Measurements from ENCODE around the gene RALBP1.
"Not testable (repeated sequence)": the region's sequence is repeated elsewhere in the genome, so short reads cannot be mapped to it uniquely, and the experiment has no call there.

RALBP1 gene

GRCh38 chr18:9454061-9454703 is 21.1 kb upstream of the RALBP1 start:
- DNase-seq (ENCODE audit: low spot score) = no peak

DNA sequence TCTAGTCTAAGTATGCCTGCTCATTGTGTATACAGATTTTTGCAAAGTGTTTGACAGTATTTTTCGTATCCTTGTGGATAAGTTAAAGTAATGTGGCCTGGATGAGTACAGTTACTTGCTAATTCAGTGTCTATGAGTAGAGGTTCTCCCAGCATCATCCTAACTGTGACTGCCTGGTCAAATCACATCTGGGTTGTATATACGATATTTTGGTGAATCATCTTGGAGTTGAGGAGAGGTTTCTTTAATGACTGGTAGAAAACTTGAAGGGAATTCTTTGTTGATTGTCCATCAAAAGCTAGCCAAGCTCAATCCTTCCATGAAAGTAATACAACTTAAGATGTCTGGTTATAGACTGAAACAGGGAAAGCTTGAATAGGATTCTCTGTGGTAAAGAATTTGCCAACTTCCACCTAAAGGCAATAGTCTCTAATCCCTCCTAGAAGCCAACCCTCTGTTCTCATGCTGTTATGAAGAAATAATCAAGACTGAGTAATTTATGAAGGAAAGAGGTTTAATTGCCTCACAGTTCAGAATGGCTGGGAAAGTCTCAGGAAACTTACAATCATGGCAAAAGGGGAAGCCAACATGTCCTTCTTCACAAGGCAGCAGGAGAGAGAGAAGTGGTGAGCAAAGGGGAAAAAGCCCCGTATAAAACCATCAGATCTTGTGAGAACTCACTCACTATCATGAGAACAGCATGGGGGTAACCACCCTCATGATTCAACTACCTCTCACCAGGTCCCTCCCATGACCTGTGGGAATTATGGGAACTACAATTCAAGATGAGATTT is 19.4 kb upstream of the RALBP1 start:
- no peak for DNase-seq (ENCODE audit: low spot score)

- DNase-seq (ENCODE audit: low spot score) = no peak
Measured at GRCh38 chr18:9466127-9466526, 9.2 kb upstream of the RALBP1 start.

GRCh38 chr18:9466846-9467245 is 8.5 kb upstream of the RALBP1 start:
- DNase-seq (ENCODE audit: low spot score) = no peak

GRCh38 chr18:9468998-9469397 is 6.3 kb upstream of the RALBP1 start:
- no peak for DNase-seq (ENCODE audit: low spot score)

- no peak for DNase-seq (ENCODE audit: low spot score)
Measured at GRCh38 chr18:9469685-9470084, 5.6 kb upstream of the RALBP1 start.

DNA sequence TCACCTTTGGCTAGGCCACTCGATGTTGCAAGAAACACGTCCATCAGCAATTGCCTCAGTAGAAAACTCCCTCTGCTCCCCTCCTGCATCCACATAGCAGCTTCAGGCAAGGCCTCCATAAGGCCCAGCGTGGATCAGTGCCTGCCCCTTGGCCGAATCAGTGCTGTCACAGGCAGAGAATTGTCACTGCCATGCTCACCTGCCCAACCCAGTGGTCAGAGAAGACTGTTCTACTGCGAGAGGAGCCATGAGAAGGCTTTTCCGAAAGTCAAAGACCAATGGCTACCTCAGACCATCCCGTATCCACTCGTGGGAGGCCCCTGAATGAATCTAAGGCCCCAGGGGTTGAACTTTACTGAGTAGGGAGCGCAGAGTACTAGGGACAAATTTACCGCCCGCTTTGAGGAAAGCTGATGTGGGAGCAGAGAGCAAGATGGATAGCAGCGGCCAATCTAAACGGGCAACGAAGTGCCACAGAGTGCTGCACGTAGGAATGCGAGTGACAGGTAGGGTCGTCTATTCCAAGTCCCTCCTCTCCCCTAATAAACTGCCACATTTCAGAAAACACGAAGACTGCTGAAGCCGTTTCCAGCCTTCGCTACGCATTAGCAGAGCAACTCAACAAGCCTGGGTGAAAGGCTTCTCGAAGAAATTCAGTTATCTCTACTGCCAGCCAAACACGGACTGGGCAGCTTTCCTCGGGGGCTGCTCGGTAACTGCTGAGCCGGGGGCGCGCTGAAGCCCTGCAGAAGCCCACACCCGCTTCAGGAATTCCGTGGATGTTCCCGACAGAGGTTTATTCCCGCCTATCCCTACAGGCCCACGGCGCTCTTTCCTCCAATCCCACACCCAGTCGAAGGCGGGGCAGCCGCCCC is 968 bp upstream of the RALBP1 start:
- no peak for DNase-seq (ENCODE audit: low spot score)

- DNase-seq (ENCODE audit: low spot score) = peak; percentile 77
Measured at GRCh38 chr18:9475643-9476591, 604 bp downstream of the RALBP1 start.

GRCh38 chr18:9476949-9477348 is 1.6 kb downstream of the RALBP1 start:
- DNase-seq (ENCODE audit: low spot score) = not testable (repeated sequence)

- DNase-seq (ENCODE audit: low spot score) = no peak
Measured at GRCh38 chr18:9477509-9477908, 2.2 kb downstream of the RALBP1 start.

- DNase-seq (ENCODE audit: low spot score) = no peak
Measured at GRCh38 chr18:9478545-9478944, 3.2 kb downstream of the RALBP1 start.

DNA sequence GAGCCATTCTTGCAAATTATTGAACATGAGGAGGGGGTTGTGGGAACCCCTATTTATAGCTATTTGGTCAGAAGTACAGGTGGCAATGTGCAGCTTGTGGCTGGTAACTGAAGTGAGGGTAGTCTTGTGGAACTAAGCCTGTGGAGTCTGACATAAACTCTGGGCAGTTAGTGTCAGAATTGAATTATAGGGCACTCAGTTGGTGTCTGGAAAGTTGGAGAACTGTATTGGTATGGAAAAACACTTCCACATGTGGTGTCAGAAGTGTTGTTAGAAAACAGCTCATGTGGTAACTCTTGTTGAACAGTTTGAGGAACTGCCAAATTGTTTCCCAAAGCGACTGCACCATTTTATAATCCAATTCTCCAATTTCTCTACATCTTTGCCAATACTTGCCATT is 7.5 kb downstream of the RALBP1 start:
- peak; percentile 68 for DNase-seq (ENCODE audit: low spot score)

- DNase-seq (ENCODE audit: low spot score) = no peak
Measured at GRCh38 chr18:9483526-9483925, 8.2 kb downstream of the RALBP1 start.

DNA sequence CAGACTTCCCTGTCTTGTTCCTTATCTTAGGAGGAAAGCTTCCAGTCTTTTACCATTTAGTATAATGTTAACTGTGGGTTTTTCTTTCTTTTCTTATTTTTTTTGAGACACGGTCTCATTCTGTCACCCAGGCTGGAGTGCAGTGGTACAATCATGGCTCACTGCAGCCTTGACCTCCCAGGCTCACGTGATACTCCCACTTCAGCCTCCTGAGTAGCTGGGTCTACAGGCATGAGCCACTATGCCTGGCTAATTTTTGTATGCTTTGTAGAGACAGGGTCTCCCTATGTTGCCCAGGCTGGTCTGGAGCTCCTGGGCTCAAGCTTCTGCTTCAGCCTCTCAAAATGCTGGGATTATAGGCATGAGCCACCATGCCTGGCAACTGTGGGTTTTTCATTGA is 9.5 kb downstream of the RALBP1 start:
- DNase-seq (ENCODE audit: low spot score) = not testable (repeated sequence)

DNA sequence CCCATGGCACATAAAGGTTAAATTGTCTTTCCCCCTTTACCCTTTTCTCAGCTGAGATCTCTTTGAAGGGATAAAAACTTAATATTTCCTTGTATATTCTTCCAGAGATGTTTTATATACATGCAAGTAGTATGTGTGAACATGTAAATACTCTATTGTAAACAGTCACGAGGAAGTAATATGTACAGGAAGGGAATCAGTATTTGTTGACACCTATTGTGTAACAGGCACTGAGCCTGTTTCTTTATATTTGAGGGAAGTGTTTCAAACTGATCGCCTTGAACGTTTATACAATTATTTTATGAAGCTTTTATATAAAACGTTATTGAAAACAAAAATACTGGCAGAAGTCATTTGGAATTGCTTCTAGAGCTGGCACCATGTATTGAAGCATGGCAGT is 13.2 kb downstream of the RALBP1 start:
- no peak for DNase-seq (ENCODE audit: low spot score)

- DNase-seq (ENCODE audit: low spot score) = no peak
Measured at GRCh38 chr18:9494778-9495331, 19.5 kb downstream of the RALBP1 start.

- DNase-seq (ENCODE audit: low spot score) = no peak
Measured at GRCh38 chr18:9495465-9495864, 20.2 kb downstream of the RALBP1 start.

GRCh38 chr18:9495916-9496705 is 20.8 kb downstream of the RALBP1 start:
- DNase-seq (ENCODE audit: low spot score) = no peak

DNA sequence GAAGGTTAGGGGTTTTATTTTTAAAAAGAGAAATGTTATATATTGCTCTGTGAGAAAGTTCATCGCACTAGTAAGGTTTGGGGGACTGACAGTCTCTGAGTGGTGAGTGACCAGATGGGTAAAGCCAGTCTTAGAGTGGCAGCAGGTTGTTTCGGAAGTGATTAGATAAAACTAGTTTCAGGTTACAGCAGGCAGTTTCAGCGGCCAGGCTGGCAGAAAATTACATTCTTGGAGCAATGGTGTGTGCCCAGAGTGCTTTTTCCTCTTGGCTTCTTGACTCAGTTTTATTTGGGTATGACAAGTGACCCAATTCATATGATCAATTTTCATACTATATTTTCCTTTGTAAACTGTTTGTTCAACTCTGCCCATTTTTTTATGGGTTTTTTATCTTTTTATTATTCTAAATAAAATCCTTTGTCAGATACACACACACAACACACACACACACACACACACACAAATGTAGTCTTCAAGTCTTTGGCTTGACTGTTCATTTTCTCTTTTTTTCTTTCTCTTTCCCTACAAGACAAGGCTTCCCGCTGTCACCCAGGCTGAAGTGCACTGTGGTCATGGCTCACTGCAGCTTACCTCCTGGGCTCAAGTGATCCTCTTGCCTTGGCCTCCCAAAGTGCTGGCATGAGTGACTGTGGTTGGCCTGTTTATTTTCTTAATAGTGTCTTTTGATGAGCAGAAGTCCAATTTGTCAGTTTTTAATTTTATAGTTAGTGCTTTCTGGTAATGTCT is 30.9 kb downstream of the RALBP1 start:
- peak; percentile 9 for DNase-seq (ENCODE audit: low spot score)

All from NAMALWA (cell line).